Type B pancreatic cell (in vitro differentiated cells): ENCODE results near the gene UQCR10. TPM values are rescaled to one million over a fixed set of nuclear protein-coding genes. Genes with fewer than 3 reads are reported as not detected.

Experiments
- DNase-seq: peaks from one replicate; pipeline ENCODE4 v3.0.0; 2021; ENCODE audit warnings: mixed read lengths; ENCODE audit not compliant: unreplicated experiment; ENCODE audit errors: extremely low spot score
- H3K27ac Mint-ChIP-seq: 2 replicates; pipeline ENCODE4 v1.8.0; 2021; ENCODE audit warnings: mild to moderate bottlenecking, mixed read lengths
- H3K27me3 Mint-ChIP-seq: 2 replicates; pipeline ENCODE4 v1.8.0; 2021; ENCODE audit warnings: mixed read lengths
- H3K36me3 Mint-ChIP-seq: 2 replicates; pipeline ENCODE4 v1.8.0; 2021; ENCODE audit warnings: mixed read lengths
- H3K4me1 Mint-ChIP-seq: one replicate; pipeline ENCODE4 v1.8.0; 2021; ENCODE audit warnings: mixed read lengths; ENCODE audit not compliant: unreplicated experiment
- H3K4me3 Mint-ChIP-seq: 2 replicates; pipeline ENCODE4 v1.8.0; 2021; ENCODE audit warnings: mild to moderate bottlenecking, mixed read lengths
- H3K9me3 Mint-ChIP-seq: 2 replicates; pipeline ENCODE4 v1.8.0; 2021; ENCODE audit warnings: mixed read lengths
- CTCF ChIP-seq: fragments of 200-600 bp; sonication (generic); conservative IDR thresholded peaks from 2 replicates; pipeline ENCODE4 v1.5.0; 2021; ENCODE audit warnings: antibody characterized with exemption, mild to moderate bottlenecking
- total RNA-seq: library from RNA; stranded (reverse); gene quantifications from 2 replicates; pipeline ENCODE4 v1.2.1, GENCODE V29; 2021; ENCODE audit warnings: low replicate concordance

UQCR10 gene
- total RNA-seq, 1 donor from 2014 or later: 137 TPM

- Mint-ChIP-seq H3K36me3 (no peaks in the 10 kb centered on the region), H3K4me1 (peaks cover 4% of the 10 kb centered on the region), H3K9me3 (no peaks in the 10 kb centered on the region), H3K27me3 (no peaks in the 10 kb centered on the region), H3K4me3 (no peak overlapping the region), H3K27ac (no peak overlapping the region)
- no peak for TF ChIP-seq CTCF
- no peak for DNase-seq
Observed at GRCh38 chr22:29738118-29738815, 28.9 kb upstream of the UQCR10 start.

- no peaks in the 10 kb centered on the region for H3K4me1 Mint-ChIP-seq
- no peak overlapping the region for H3K4me3 Mint-ChIP-seq
- no peaks in the 10 kb centered on the region for H3K36me3 Mint-ChIP-seq
- H3K9me3 Mint-ChIP-seq: no peaks in the 10 kb centered on the region
- H3K27ac Mint-ChIP-seq: no peak overlapping the region
- no peak for TF ChIP-seq CTCF
- DNase-seq: no peak
- no peaks in the 10 kb centered on the region for H3K27me3 Mint-ChIP-seq
Observed at GRCh38 chr22:29739346-29739875, 27.8 kb upstream of the UQCR10 start.

- no peak overlapping the region for H3K4me3 Mint-ChIP-seq
- H3K4me1 Mint-ChIP-seq: no peaks in the 10 kb centered on the region
- DNase-seq: no peak
- no peak for TF ChIP-seq CTCF
- H3K36me3 Mint-ChIP-seq: peaks cover 4% of the 10 kb centered on the region
- H3K27me3 Mint-ChIP-seq: no peaks in the 10 kb centered on the region
- H3K9me3 Mint-ChIP-seq: no peaks in the 10 kb centered on the region
- H3K27ac Mint-ChIP-seq: no peak overlapping the region
Observed at GRCh38 chr22:29740216-29740615, 27.0 kb upstream of the UQCR10 start.

GRCh38 chr22:29741926-29742325 lies 25.2 kb upstream of the UQCR10 start:
- Mint-ChIP-seq H3K36me3 (peaks cover 7% of the 10 kb centered on the region), H3K4me3 (no peak overlapping the region)

GRCh38 chr22:29742326-29742725 lies 24.8 kb upstream of the UQCR10 start:
- Mint-ChIP-seq H3K4me3 (no peak overlapping the region), H3K36me3 (peaks cover 7% of the 10 kb centered on the region), H3K27ac (no peak overlapping the region), H3K4me1 (no peaks in the 10 kb centered on the region), H3K9me3 (no peaks in the 10 kb centered on the region), H3K27me3 (no peaks in the 10 kb centered on the region)
- DNase-seq: no peak
- no peak for TF ChIP-seq CTCF

More at GRCh38 chr22:29741926-29742325, 25.2 kb upstream of the UQCR10 start:
- H3K27ac Mint-ChIP-seq: no peak overlapping the region
- H3K9me3 Mint-ChIP-seq: no peaks in the 10 kb centered on the region
- H3K4me1 Mint-ChIP-seq: no peaks in the 10 kb centered on the region
- no peak for DNase-seq
- TF ChIP-seq CTCF: no peak
- no peaks in the 10 kb centered on the region for H3K27me3 Mint-ChIP-seq
